ENCODE measurements around the gene HMOX2. TPM values are rescaled to one million over a fixed set of nuclear protein-coding genes. Genes with fewer than 3 reads are reported as not detected.

Gene HMOX2
- total and polyA plus RNA-seq, 2 donors (not counting 3 experiments of a cell fraction or from before 2014, with no cell fraction given) = 80.7 to 86.3 TPM

DNA sequence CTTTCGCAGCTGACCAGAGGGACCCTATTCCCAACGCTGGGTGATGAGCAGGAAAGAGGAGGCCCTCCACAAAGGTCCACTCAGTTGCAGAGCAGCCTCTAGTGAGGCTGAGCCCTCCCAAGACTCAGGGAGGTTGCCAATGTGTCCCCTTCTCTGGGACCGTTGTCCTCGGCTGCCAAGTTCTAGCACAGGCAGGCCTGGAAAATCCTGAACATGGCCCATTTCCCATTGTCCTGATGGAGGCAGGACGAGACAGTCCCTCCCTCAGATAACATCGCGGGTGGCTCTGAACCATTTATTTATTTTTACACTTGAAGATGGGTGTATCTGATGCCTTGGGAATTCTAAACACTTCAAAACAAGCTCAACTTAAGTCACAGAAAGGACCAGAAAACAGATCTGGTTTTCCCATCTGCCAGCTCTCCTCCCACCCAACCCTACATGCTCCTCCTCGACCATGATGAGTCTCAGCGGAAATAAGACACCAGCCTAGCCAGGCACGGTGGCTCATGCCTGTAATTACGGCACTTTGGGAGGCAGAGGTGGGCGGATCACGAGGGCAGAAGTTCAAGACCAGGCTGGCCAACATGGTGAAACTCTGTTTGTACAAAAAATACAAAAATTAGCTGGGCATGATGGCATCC, 49.6 kb downstream of the HMOX2 start:
- dilution Hi-C loops (cut with MboI; ENCODE audit: extremely low pct_ligation_motif_present, low sequenced_read_pairs) = no loop called here

More for the DNA sequence above, 49.6 kb downstream of the HMOX2 start:
- Histone ChIP-seq H3K4me3 (replicated peaks in 1 of 3; ENCODE audit: insufficient read depth in 1 of 3, low read depth in 1 of 3, low read length in 3 of 3) (no peak overlapping the region), H3K27ac (ENCODE audit: insufficient read depth, low read depth, low read length) (no peak overlapping the region), H3K27me3 (ENCODE audit: control insufficient read depth in 2 of 2, insufficient read depth in 2 of 2, low read length in 2 of 2) (no peaks in the 10 kb centered on the region), H3K79me2 (ENCODE audit: control insufficient read depth, insufficient read depth, low read length) (no peaks in the 10 kb centered on the region), H4K20me1 (replicated peaks; ENCODE audit: control insufficient read depth, extremely low read depth, insufficient read depth, low read length) (no peaks in the 10 kb centered on the region), H3K9me3 (replicated peaks; ENCODE audit: control insufficient read depth, insufficient read depth, low read length) (no peaks in the 10 kb centered on the region), H3K9ac (replicated peaks; ENCODE audit: extremely low read depth, insufficient read depth, low read length) (no peak overlapping the region), H3K4me2 (ENCODE audit: insufficient read depth, low read length) (no peak overlapping the region), H3K4me1 (ENCODE audit: control insufficient read depth, extremely low read depth, insufficient read depth, low read length) (no peaks in the 10 kb centered on the region), H2AFZ (ENCODE audit: low read depth, low read length) (no peak overlapping the region), H3K9me1 (replicated peaks; ENCODE audit: control insufficient read depth, extremely low read depth, insufficient read depth, low read length) (no peaks in the 10 kb centered on the region), H3K36me3 (ENCODE audit: control insufficient read depth in 2 of 2, extremely low read depth in 1 of 2, insufficient read depth in 2 of 2, low read length in 2 of 2) (peaks cover 0 to 4% of the 10 kb centered on the region in 2 experiments)
- POLR2A ChIA-PET = no interaction called here
- TF ChIP-seq JUN (IDR thresholded peaks at IDR 0.05; ENCODE audit: borderline replicate concordance, insufficient read depth, insufficient read length, low read depth) = no peak
- TF ChIP-seq MYC (IDR thresholded peaks at IDR 0.05; ENCODE audit: low read depth, low read length) = no peak
- TF ChIP-seq GATA2 (IDR thresholded peaks at IDR 0.05; ENCODE audit: insufficient read depth, insufficient read length, low read depth, low read length) = no peak
- no peak for TF ChIP-seq POLR2AphosphoS5 (IDR thresholded peaks at IDR 0.05; ENCODE audit: insufficient read depth, low read depth, low read length)
- TF ChIP-seq, protein P1, sequence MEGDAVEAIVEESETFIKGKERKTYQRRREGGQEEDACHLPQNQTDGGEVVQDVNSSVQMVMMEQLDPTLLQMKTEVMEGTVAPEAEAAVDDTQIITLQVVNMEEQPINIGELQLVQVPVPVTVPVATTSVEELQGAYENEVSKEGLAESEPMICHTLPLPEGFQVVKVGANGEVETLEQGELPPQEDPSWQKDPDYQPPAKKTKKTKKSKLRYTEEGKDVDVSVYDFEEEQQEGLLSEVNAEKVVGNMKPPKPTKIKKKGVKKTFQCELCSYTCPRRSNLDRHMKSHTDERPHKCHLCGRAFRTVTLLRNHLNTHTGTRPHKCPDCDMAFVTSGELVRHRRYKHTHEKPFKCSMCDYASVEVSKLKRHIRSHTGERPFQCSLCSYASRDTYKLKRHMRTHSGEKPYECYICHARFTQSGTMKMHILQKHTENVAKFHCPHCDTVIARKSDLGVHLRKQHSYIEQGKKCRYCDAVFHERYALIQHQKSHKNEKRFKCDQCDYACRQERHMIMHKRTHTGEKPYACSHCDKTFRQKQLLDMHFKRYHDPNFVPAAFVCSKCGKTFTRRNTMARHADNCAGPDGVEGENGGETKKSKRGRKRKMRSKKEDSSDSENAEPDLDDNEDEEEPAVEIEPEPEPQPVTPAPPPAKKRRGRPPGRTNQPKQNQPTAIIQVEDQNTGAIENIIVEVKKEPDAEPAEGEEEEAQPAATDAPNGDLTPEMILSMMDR (IDR thresholded peaks at IDR 0.05; ENCODE audit: extremely low read depth in 1 of 2, insufficient read depth in 1 of 2, low read depth in 1 of 2, low read length in 2 of 2) = no peak
- no peak for TF ChIP-seq POLR2A (IDR thresholded peaks at IDR 0.05; ENCODE audit: low read depth, low read length)
- TF ChIP-seq EZH2 (IDR thresholded peaks at IDR 0.05; ENCODE audit: borderline replicate concordance, low read depth, low read length, severe bottlenecking) = no peak
- TF ChIP-seq FOS (IDR thresholded peaks at IDR 0.05; ENCODE audit: borderline replicate concordance, insufficient read depth, low read length) = no peak
- TF ChIP-seq, protein P2, sequence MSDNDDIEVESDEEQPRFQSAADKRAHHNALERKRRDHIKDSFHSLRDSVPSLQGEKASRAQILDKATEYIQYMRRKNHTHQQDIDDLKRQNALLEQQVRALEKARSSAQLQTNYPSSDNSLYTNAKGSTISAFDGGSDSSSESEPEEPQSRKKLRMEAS (IDR thresholded peaks at IDR 0.05; ENCODE audit: insufficient read depth, insufficient read length) = no peak
- DNase-seq (ENCODE audit: low read depth, low spot score) (no peak), FAIRE-seq (peak; percentile 4)
- BruUV-seq (replicated peaks) = no TSS peak
- intact Hi-C loops (cut with micrococcal nuclease) = no loop called here
- CTCF ChIA-PET = no interaction called here

Data from endothelial cell of umbilical vein (primary cell).